Activated T-helper 1 cell treated with anti-CD3 and anti-CD28 coated beads, Interleukin-12 subunit alpha, Interleukin-12 subunit beta, Interleukin-2, Interleukin-4 antibody, amounts not matched to agents 30 ng/mL and 10 ng/mL and 1 ng/mL, durations not matched to agents 14 hours and 24 hours and 36 hours (primary cell): Measurements from ENCODE around the gene DNASE1. TPM values are rescaled to one million over a fixed set of nuclear protein-coding genes. Genes with fewer than 3 reads are reported as not detected.

Experiments used
- DNase-seq: peaks from one replicate; pipeline ENCODE4 v3.0.0; 2021; ENCODE audit warnings: low spot score
- H3K27ac Mint-ChIP-seq: one replicate; pipeline ENCODE4 v1.8.0; 2021; ENCODE audit warnings: mild to moderate bottlenecking, mixed read lengths
- H3K27me3 Mint-ChIP-seq: one replicate; pipeline ENCODE4 v1.8.0; 2022; ENCODE audit warnings: mild to moderate bottlenecking, moderate library complexity, mixed read lengths; ENCODE audit not compliant: insufficient read depth
- H3K36me3 Mint-ChIP-seq: one replicate; pipeline ENCODE4 v1.8.0; 2021; ENCODE audit warnings: low read depth, mixed read lengths
- H3K4me1 Mint-ChIP-seq: one replicate; pipeline ENCODE4 v1.8.0; 2021; ENCODE audit warnings: low read depth, mixed read lengths
- H3K4me3 Mint-ChIP-seq: one replicate; pipeline ENCODE4 v1.8.0; 2021; ENCODE audit warnings: mild to moderate bottlenecking, moderate library complexity, mixed read lengths
- H3K9me3 Mint-ChIP-seq: one replicate; pipeline ENCODE4 v1.8.0; 2021; ENCODE audit warnings: mixed read lengths
- intact Hi-C: fragments of 100-400 bp; cut with micrococcal nuclease; formaldehyde crosslinking; loops from one replicate; pipeline ENCODE4 v1.15.1; 2024
- total RNA-seq: library from RNA; stranded (reverse); gene quantifications from 2 replicates; pipeline ENCODE4 v1.2.3, GENCODE V29; 2022

The DNASE1 gene
- total RNA-seq, 1 donor from 2014 or later = 10.0 TPM

GRCh38 chr16:3677994-3678393 is 23.5 kb downstream of the DNASE1 start:
- intact Hi-C loops = no loop called here
- Mint-ChIP-seq H3K27ac (no peak overlapping the region), H3K9me3 (no peaks in the 10 kb centered on the region), H3K4me3 (no peak overlapping the region), H3K36me3 (peaks cover 46% of the 10 kb centered on the region), H3K4me1 (no peaks in the 10 kb centered on the region), H3K27me3 (no peaks in the 10 kb centered on the region)
- DNase-seq = no peak

- Mint-ChIP-seq H3K4me3 (no peak overlapping the region), H3K9me3 (no peaks in the 10 kb centered on the region), H3K27ac (no peak overlapping the region), H3K36me3 (peaks cover 43% of the 10 kb centered on the region), H3K4me1 (no peaks in the 10 kb centered on the region), H3K27me3 (no peaks in the 10 kb centered on the region)
- intact Hi-C loops = no loop called here
- no peak for DNase-seq
Measured at GRCh38 chr16:3681206-3681605, 26.7 kb downstream of the DNASE1 start.

GRCh38 chr16:3687021-3687420 is 32.5 kb downstream of the DNASE1 start:
- no peaks in the 10 kb centered on the region for H3K27me3 Mint-ChIP-seq
- peaks cover 9% of the 10 kb centered on the region for H3K4me1 Mint-ChIP-seq
- H3K4me3 Mint-ChIP-seq = no peak overlapping the region
- H3K36me3 Mint-ChIP-seq = peaks cover 27% of the 10 kb centered on the region
- DNase-seq = no peak
- intact Hi-C loops = no loop called here
- no peak overlapping the region for H3K27ac Mint-ChIP-seq
- no peaks in the 10 kb centered on the region for H3K9me3 Mint-ChIP-seq

GRCh38 chr16:3687792-3688191 is 33.3 kb downstream of the DNASE1 start:
- Mint-ChIP-seq H3K4me3 (no peak overlapping the region), H3K27me3 (no peaks in the 10 kb centered on the region), H3K9me3 (no peaks in the 10 kb centered on the region), H3K36me3 (peaks cover 27% of the 10 kb centered on the region), H3K4me1 (peaks cover 9% of the 10 kb centered on the region), H3K27ac (no peak overlapping the region)
- DNase-seq = no peak
- intact Hi-C loops = no loop called here

- H3K4me3 Mint-ChIP-seq = no peak overlapping the region
- DNase-seq = no peak
- intact Hi-C loops = loop anchor here (1.0 to 2.0 kb wide), 2 partner anchors 27 to 191 kb away; partner anchors contain the start of genes CREBBP and TRAP1
- no peaks in the 10 kb centered on the region for H3K27me3 Mint-ChIP-seq
- H3K36me3 Mint-ChIP-seq = peaks cover 24% of the 10 kb centered on the region
- peaks cover 9% of the 10 kb centered on the region for H3K4me1 Mint-ChIP-seq
- H3K27ac Mint-ChIP-seq = no peak overlapping the region
- H3K9me3 Mint-ChIP-seq = no peaks in the 10 kb centered on the region
Measured at GRCh38 chr16:3689731-3690130, 35.2 kb downstream of the DNASE1 start.

GRCh38 chr16:3690470-3690928 is 36.0 kb downstream of the DNASE1 start:
- Mint-ChIP-seq H3K27ac (no peak overlapping the region), H3K9me3 (no peaks in the 10 kb centered on the region)

GRCh38 chr16:3690980-3691720 is 36.7 kb downstream of the DNASE1 start:
- H3K27ac Mint-ChIP-seq = no peak overlapping the region
- H3K4me1 Mint-ChIP-seq = peaks cover 9% of the 10 kb centered on the region
- H3K9me3 Mint-ChIP-seq = no peaks in the 10 kb centered on the region
- intact Hi-C loops = loop anchor here (1.0 to 2.0 kb wide), 2 partner anchors 26 to 189 kb away; partner anchors contain the start of genes CREBBP and TRAP1
- H3K36me3 Mint-ChIP-seq = peaks cover 21% of the 10 kb centered on the region
- no peak overlapping the region for H3K4me3 Mint-ChIP-seq
- no peak for DNase-seq
- H3K27me3 Mint-ChIP-seq = no peaks in the 10 kb centered on the region

More at GRCh38 chr16:3690470-3690928, 36.0 kb downstream of the DNASE1 start:
- DNase-seq = peak; percentile 72
- Mint-ChIP-seq H3K4me3 (peak overlapping the region; percentile 28), H3K36me3 (peaks cover 22% of the 10 kb centered on the region), H3K4me1 (peaks cover 9% of the 10 kb centered on the region), H3K27me3 (no peaks in the 10 kb centered on the region)
- intact Hi-C loops = loop anchor here (1.0 to 2.0 kb wide), 2 partner anchors 26 to 190 kb away; partner anchors contain the start of genes CREBBP and TRAP1

GRCh38 chr16:3691761-3692160 is 37.3 kb downstream of the DNASE1 start:
- Mint-ChIP-seq H3K4me1 (peaks cover 9% of the 10 kb centered on the region), H3K27ac (no peak overlapping the region), H3K4me3 (no peak overlapping the region), H3K9me3 (no peaks in the 10 kb centered on the region), H3K27me3 (no peaks in the 10 kb centered on the region), H3K36me3 (peaks cover 21% of the 10 kb centered on the region)
- no peak for DNase-seq
- intact Hi-C loops = loop anchor here (2.0 kb wide), 1 partner anchor 25 kb away; the partner anchor contains the start of gene TRAP1

- Mint-ChIP-seq H3K27ac (no peak overlapping the region), H3K27me3 (no peaks in the 10 kb centered on the region), H3K4me3 (no peak overlapping the region), H3K36me3 (peaks cover 9% of the 10 kb centered on the region), H3K4me1 (peaks cover 9% of the 10 kb centered on the region), H3K9me3 (no peaks in the 10 kb centered on the region)
- intact Hi-C loops = no loop called here
- no peak for DNase-seq
Measured at GRCh38 chr16:3694051-3694450, 39.6 kb downstream of the DNASE1 start.

GRCh38 chr16:3695610-3696369 is 41.3 kb downstream of the DNASE1 start:
- Mint-ChIP-seq H3K27ac (no peak overlapping the region), H3K4me3 (no peak overlapping the region), H3K9me3 (no peaks in the 10 kb centered on the region), H3K36me3 (peaks cover 5% of the 10 kb centered on the region), H3K4me1 (peaks cover 2% of the 10 kb centered on the region), H3K27me3 (no peaks in the 10 kb centered on the region)
- intact Hi-C loops = no loop called here
- no peak for DNase-seq

GRCh38 chr16:3696425-3697218 is 42.1 kb downstream of the DNASE1 start:
- intact Hi-C loops = no loop called here
- no peak overlapping the region for H3K27ac Mint-ChIP-seq
- H3K9me3 Mint-ChIP-seq = no peaks in the 10 kb centered on the region
- peaks cover 5% of the 10 kb centered on the region for H3K36me3 Mint-ChIP-seq
- DNase-seq = no peak
- no peaks in the 10 kb centered on the region for H3K27me3 Mint-ChIP-seq
- H3K4me1 Mint-ChIP-seq = no peaks in the 10 kb centered on the region
- H3K4me3 Mint-ChIP-seq = no peak overlapping the region

- H3K4me3 Mint-ChIP-seq = no peak overlapping the region
- DNase-seq = no peak
- H3K36me3 Mint-ChIP-seq = peaks cover 8% of the 10 kb centered on the region
- no peaks in the 10 kb centered on the region for H3K4me1 Mint-ChIP-seq
- intact Hi-C loops = no loop called here
- H3K27me3 Mint-ChIP-seq = no peaks in the 10 kb centered on the region
- H3K9me3 Mint-ChIP-seq = no peaks in the 10 kb centered on the region
- H3K27ac Mint-ChIP-seq = no peak overlapping the region
Measured at GRCh38 chr16:3698941-3699340, 44.5 kb downstream of the DNASE1 start.
